Skeletal muscle satellite cell (primary cell): Measurements from ENCODE around the gene MPLKIP.
"Not testable (repeated sequence)": the region's sequence is repeated elsewhere in the genome, so short reads cannot be mapped to it uniquely, and the experiment has no call there.

Experiments used
- H3K27me3 ChIP-seq: 2 replicates; pipeline ENCODE4 v1.7.0; 2013; ENCODE audit warnings: low read length; ENCODE audit not compliant: control insufficient read depth, insufficient read depth
- H3K36me3 ChIP-seq: 2 replicates; pipeline ENCODE4 v1.7.0; 2013; ENCODE audit warnings: mild to moderate bottlenecking, control low read depth, low read length; ENCODE audit not compliant: insufficient read depth
- H3K4me1 ChIP-seq: 2 replicates; pipeline ENCODE4 v1.7.0; 2013; ENCODE audit warnings: low read length; ENCODE audit not compliant: control insufficient read depth, insufficient read depth
- H3K4me2 ChIP-seq: 2 replicates; pipeline ENCODE4 v1.7.0; 2013; ENCODE audit warnings: mild to moderate bottlenecking, low read length
- H3K4me3 ChIP-seq: 2 replicates; pipeline ENCODE4 v1.7.0; 2013; ENCODE audit warnings: low read length
- H3K9ac ChIP-seq: 2 replicates; pipeline ENCODE4 v1.7.0; 2013; ENCODE audit warnings: mild to moderate bottlenecking, low read depth, low read length, moderate library complexity
- H3K9me3 ChIP-seq: replicated peaks from 2 replicates; pipeline ENCODE4 v1.7.0; 2013; ENCODE audit warnings: mild to moderate bottlenecking, control low read depth, low read length

MPLKIP gene

GRCh38 chr7:40122100-40122939, 12.1 kb downstream of the MPLKIP start:
- not testable (repeated sequence) for H3K36me3 ChIP-seq, H3K4me3 ChIP-seq, H3K9me3 ChIP-seq, H3K4me2 ChIP-seq, H3K4me1 ChIP-seq, H3K27me3 ChIP-seq, H3K9ac ChIP-seq

GRCh38 chr7:40120020-40120419, 14.4 kb downstream of the MPLKIP start:
- no peaks in the 10 kb centered on the region for H3K36me3 ChIP-seq
- no peaks in the 10 kb centered on the region for H3K27me3 ChIP-seq
- H3K9me3 ChIP-seq = no peaks in the 10 kb centered on the region
- no peaks in the 10 kb centered on the region for H3K4me1 ChIP-seq
- H3K4me2 ChIP-seq = no peak overlapping the region
- H3K9ac ChIP-seq = no peak overlapping the region
- no peak overlapping the region for H3K4me3 ChIP-seq

GRCh38 chr7:40118201-40118600, 16.2 kb downstream of the MPLKIP start:
- H3K4me3 ChIP-seq, H3K27me3 ChIP-seq, H3K4me2 ChIP-seq, H3K4me1 ChIP-seq, H3K9me3 ChIP-seq, H3K9ac ChIP-seq, H3K36me3 ChIP-seq: not testable (repeated sequence)

GRCh38 chr7:40117199-40117598, 17.2 kb downstream of the MPLKIP start:
- H3K9ac ChIP-seq, H3K4me2 ChIP-seq, H3K4me1 ChIP-seq, H3K9me3 ChIP-seq, H3K36me3 ChIP-seq, H3K27me3 ChIP-seq, H3K4me3 ChIP-seq: not testable (repeated sequence)

GRCh38 chr7:40115936-40116335, 18.5 kb downstream of the MPLKIP start:
- Histone ChIP-seq H3K4me2 (no peak overlapping the region), H3K4me3 (no peak overlapping the region), H3K9ac (no peak overlapping the region), H3K4me1 (no peaks in the 10 kb centered on the region), H3K36me3 (no peaks in the 10 kb centered on the region), H3K27me3 (no peaks in the 10 kb centered on the region), H3K9me3 (no peaks in the 10 kb centered on the region)

- no peaks in the 10 kb centered on the region for H3K4me1 ChIP-seq
- H3K4me3 ChIP-seq = no peak overlapping the region
- H3K9ac ChIP-seq = no peak overlapping the region
- H3K9me3 ChIP-seq = no peaks in the 10 kb centered on the region
- H3K4me2 ChIP-seq = no peak overlapping the region
- H3K27me3 ChIP-seq = no peaks in the 10 kb centered on the region
- H3K36me3 ChIP-seq = peaks cover 7% of the 10 kb centered on the region
Measured at GRCh38 chr7:40105879-40106473, 28.4 kb downstream of the MPLKIP start.

- Histone ChIP-seq H3K27me3 (no peaks in the 10 kb centered on the region), H3K4me3 (no peak overlapping the region), H3K9ac (no peak overlapping the region), H3K36me3 (peaks cover 7% of the 10 kb centered on the region), H3K4me1 (no peaks in the 10 kb centered on the region), H3K4me2 (no peak overlapping the region), H3K9me3 (no peaks in the 10 kb centered on the region)
Measured at GRCh38 chr7:40102897-40103296, 31.5 kb downstream of the MPLKIP start.

GRCh38 chr7:40101201-40101600, 33.2 kb downstream of the MPLKIP start:
- Histone ChIP-seq H3K4me3 (no peak overlapping the region), H3K36me3 (peaks cover 8% of the 10 kb centered on the region), H3K27me3 (no peaks in the 10 kb centered on the region), H3K9ac (no peak overlapping the region), H3K4me1 (no peaks in the 10 kb centered on the region), H3K4me2 (no peak overlapping the region), H3K9me3 (no peaks in the 10 kb centered on the region)

- Histone ChIP-seq H3K36me3 (peaks cover 17% of the 10 kb centered on the region), H3K9me3 (no peaks in the 10 kb centered on the region), H3K4me2 (no peak overlapping the region), H3K27me3 (no peaks in the 10 kb centered on the region), H3K9ac (no peak overlapping the region), H3K4me3 (no peak overlapping the region), H3K4me1 (no peaks in the 10 kb centered on the region)
Measured at GRCh38 chr7:40099837-40100236, 34.6 kb downstream of the MPLKIP start.

GRCh38 chr7:40098810-40099209, 35.6 kb downstream of the MPLKIP start:
- Histone ChIP-seq H3K27me3 (no peaks in the 10 kb centered on the region), H3K36me3 (peaks cover 27% of the 10 kb centered on the region), H3K4me3 (no peak overlapping the region), H3K9me3 (no peaks in the 10 kb centered on the region), H3K4me1 (no peaks in the 10 kb centered on the region), H3K9ac (no peak overlapping the region), H3K4me2 (no peak overlapping the region)

GRCh38 chr7:40097728-40098127, 36.7 kb downstream of the MPLKIP start:
- no peak overlapping the region for H3K4me3 ChIP-seq
- peaks cover 34% of the 10 kb centered on the region for H3K36me3 ChIP-seq

More at GRCh38 chr7:40097728-40098127, 36.7 kb downstream of the MPLKIP start:
- H3K9ac ChIP-seq = no peak overlapping the region
- H3K9me3 ChIP-seq = no peaks in the 10 kb centered on the region
- H3K27me3 ChIP-seq = no peaks in the 10 kb centered on the region
- H3K4me1 ChIP-seq = no peaks in the 10 kb centered on the region
- no peak overlapping the region for H3K4me2 ChIP-seq
